ENCODE results near the gene GTF3C1.

- TF ChIP-seq, protein P1, sequence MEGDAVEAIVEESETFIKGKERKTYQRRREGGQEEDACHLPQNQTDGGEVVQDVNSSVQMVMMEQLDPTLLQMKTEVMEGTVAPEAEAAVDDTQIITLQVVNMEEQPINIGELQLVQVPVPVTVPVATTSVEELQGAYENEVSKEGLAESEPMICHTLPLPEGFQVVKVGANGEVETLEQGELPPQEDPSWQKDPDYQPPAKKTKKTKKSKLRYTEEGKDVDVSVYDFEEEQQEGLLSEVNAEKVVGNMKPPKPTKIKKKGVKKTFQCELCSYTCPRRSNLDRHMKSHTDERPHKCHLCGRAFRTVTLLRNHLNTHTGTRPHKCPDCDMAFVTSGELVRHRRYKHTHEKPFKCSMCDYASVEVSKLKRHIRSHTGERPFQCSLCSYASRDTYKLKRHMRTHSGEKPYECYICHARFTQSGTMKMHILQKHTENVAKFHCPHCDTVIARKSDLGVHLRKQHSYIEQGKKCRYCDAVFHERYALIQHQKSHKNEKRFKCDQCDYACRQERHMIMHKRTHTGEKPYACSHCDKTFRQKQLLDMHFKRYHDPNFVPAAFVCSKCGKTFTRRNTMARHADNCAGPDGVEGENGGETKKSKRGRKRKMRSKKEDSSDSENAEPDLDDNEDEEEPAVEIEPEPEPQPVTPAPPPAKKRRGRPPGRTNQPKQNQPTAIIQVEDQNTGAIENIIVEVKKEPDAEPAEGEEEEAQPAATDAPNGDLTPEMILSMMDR (IDR thresholded peaks at IDR 0.05) = no peak
- no peak for TF ChIP-seq POLR2A (IDR thresholded peaks at IDR 0.05)
Measured at GRCh38 chr16:27486760-27487159, 63.0 kb downstream of the GTF3C1 start.
